Activated T-cell treated with anti-CD3 and anti-CD28 coated beads for 48 hours (primary cell): Measurements from ENCODE around the gene NEDD1.

ENCODE experiments used
- DNase-seq: peaks from one replicate; pipeline ENCODE4 v3.0.0-alpha.2; 2020; ENCODE audit warnings: low read depth

Gene NEDD1

DNA sequence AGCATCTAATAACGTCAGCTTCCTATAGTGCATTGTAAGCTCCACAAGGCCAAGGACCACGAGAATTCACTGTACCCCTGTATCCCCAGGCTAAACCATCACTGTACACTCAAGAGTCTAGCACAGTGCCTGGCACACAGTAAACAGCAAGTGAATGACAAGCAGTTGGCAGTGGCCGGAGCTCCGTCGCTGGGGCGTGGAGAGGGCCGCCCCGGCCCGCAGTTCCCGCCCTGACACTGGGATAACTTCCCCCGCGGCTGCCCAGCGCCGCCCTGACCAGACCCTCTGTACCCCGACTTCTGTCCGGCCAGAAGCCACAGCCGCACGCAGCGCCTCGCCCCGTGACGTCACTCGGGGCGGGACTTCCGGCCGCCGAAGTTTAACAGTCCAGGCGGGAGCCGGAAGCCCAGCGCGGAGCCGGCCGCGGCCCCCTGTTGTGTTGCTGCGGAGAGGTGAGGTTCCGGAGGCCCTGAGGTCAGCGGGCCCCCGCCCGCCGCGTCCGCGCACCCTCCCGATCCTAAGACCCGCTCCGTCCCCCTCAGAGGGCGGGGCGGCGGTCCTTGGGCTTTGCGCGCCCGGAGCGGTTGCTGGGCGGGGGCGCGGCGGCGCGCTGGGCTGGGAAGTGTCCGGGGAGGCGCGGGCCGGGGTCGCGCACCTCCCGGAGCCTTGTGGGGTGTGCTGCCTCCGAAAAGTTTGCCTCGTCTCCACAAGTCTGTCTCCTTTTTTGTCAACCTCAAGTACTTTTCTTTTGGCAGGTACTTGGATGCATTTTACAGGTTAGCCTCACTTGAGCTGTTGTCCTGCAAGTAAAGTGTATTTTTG lies at the start of gene NEDD1:
Gene NEDD1 (plus strand): TSS at position 409 of the 822 bp plus-strand sequence. CDS start 2,503 bp downstream, outside the sequence.
- DNase-seq: peak; percentile 81

- no peak for DNase-seq
Observed at GRCh38 chr12:96858162-96858561, 48.9 kb upstream of the NEDD1 start.

- no peak for DNase-seq
Observed at GRCh38 chr12:96861656-96862055, 45.4 kb upstream of the NEDD1 start.

- no peak for DNase-seq
Observed at GRCh38 chr12:96862326-96862725, 44.7 kb upstream of the NEDD1 start.

DNA sequence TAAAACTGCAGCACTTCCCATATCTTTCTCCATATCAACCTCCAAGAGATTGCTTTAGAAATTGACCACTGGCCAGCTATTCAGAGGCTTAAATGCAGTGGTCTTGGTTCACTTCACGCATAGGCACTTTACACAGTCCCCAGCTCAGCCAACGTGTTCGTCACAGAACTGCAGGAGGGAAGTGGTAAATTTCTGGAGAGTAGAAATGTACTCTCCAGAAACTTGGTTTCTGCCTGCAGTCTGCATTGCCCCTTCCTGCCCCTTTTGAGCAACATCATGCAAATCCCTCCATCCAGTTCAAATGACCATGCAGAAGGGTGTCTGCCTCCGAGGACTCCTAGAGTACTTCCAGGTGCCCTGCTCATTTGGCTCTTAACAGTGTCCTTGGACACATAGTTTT lies 42.7 kb upstream of the NEDD1 start:
- DNase-seq: no peak

GRCh38 chr12:96866801-96867590 lies 40.1 kb upstream of the NEDD1 start:
- DNase-seq: no peak

DNA sequence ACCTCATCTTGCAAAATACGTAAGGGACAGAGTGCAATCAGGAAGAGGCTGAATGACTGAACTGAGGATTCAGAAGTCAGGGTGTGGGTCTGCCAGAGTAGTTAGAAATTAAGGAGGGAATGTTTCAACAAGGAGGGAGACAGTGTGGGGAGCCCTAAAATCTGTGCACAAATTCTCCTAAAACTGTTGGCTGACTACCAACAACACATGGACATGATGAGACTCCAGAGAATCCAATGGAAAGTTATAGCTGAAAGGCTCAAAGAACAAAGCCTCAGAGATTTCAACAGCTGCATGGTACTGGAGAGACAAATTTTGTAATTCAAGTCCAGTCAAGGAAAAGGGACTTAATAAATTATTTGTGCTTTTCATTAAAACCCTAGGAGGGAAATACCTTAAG lies 36.1 kb upstream of the NEDD1 start:
- DNase-seq: no peak

DNA sequence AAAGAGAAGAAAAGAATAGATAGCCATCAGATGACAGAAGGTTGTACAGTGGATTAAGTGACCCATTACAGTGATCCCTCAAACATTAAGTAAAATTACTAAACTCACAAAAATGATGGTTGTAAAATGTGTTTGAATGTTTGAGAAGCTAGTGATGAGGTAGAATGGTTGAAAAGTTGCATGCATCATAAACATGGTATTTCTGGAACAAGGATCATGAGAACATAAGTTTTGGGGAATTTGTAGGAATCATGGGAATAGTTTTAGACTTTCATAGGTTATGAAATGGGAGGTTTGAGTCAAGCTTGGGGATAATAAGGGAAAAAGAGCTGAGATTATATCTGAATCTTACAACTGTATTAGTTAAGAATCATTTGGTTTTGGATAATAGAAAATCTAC lies 34.1 kb upstream of the NEDD1 start:
- no peak for DNase-seq

GRCh38 chr12:96874211-96874610 lies 32.8 kb upstream of the NEDD1 start:
- DNase-seq: no peak

GRCh38 chr12:96876966-96877365 lies 30.1 kb upstream of the NEDD1 start:
- DNase-seq: no peak

DNA sequence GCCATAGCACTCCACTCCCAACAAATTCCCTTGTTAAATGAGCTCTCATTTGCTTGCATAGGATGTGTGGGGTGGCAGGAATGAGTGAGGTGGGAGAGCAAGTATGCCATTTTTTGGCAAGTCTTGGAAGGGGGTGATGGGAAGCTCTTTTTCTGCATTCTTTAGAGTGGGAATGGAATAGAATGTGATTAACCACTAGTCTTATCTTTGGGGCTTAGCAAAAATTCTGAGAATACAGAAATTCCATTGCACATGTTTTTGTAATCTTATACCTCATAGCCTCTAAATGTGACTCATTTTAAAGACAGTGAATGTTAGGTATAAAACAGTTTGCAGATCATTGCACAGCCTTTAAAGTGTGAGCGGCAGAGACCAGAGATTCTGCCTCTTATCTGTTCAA lies 28.4 kb upstream of the NEDD1 start:
- DNase-seq: no peak

DNA sequence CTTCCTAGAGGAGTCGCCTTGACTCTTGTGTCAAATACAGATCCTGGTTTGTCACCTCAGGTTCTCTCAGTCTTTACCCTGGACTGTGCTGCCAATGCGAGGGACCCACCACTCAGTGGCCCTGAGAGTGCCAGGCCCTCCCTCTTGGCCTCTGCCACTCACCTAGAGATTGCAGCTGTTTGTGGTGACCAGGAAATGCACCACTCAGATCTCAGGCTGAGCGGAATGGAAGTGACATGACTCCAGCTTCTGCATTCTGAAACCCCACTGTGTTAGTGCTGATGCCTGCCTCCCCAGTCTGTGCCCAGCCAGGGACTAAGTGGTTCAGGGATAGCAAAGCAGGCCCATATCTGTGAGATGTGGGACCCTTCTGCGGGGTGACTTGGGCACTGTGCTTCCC lies 27.8 kb upstream of the NEDD1 start:
- DNase-seq: no peak

DNA sequence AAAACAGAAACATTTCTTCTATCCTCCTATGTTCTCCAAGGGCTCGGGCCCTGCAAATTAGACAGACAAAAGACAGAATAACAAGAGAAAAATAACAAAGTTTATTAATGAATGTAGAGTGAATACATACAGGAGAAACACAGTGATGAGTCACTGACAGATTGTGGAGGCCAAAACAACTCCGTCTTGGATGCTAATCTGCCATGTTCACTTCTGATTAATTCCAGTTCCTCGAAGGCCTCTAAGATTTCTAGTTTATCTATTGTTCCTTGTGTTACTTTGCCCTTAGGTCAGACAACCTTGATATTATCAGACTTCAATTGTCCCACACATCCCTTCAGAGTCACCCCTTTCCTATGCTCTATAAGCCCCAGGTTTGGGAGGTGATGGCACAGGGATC lies 26.8 kb upstream of the NEDD1 start:
- no peak for DNase-seq

DNA sequence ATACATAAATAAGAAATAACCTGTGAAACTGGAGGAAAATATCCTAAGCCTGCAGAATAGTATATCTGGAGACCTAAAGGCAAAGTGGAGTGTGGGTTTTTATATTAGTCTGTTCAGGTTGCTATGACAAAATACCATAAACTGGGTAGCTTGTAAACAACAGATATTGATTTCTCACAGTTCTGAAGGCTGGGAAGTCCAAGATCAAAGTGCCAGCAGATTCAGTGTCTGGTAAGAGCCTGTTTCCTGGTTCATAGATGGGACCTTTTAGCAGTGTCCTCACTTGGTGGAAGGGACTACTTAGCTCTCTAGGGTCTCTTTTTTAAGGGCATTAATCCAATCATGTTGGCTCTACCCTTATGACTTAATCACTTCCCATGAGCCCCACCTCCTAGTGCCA lies 25.4 kb upstream of the NEDD1 start:
- DNase-seq: no peak

- no peak for DNase-seq
Observed at GRCh38 chr12:96882862-96883261, 24.2 kb upstream of the NEDD1 start.

- no peak for DNase-seq
Observed at GRCh38 chr12:96883571-96883970, 23.5 kb upstream of the NEDD1 start.

DNA sequence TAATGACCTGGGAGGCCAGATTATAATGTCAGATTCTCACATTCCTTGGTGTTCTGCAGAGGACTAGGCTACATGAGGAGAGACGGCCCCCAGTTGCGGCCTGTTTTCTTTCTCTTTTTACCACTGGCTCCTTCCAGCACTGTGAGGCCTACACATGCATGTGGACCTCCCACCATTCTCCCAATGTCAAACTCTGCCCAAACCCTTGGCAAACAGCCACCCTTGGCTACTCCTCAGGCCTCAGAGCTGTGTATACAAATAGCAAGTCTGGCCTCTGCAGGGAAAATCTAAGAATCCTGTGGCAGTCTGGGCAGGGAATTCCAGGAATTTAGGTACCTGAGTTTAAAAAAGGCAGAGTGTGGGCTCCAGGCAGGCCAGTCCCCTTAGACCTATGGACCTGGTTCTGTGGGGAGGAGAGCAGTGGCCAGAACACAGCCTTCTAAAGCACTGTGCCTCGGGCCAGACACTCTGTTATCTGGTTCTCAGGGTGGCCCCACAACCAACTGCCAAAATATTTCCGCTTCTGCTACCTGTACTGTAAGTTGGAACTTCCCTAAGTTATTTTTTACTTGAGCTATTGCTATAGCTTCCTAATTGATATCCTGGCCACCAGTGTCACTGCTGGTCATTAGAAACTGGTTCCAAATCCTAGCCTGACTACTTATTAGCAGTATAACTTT lies 19.9 kb upstream of the NEDD1 start:
- DNase-seq: no peak

DNA sequence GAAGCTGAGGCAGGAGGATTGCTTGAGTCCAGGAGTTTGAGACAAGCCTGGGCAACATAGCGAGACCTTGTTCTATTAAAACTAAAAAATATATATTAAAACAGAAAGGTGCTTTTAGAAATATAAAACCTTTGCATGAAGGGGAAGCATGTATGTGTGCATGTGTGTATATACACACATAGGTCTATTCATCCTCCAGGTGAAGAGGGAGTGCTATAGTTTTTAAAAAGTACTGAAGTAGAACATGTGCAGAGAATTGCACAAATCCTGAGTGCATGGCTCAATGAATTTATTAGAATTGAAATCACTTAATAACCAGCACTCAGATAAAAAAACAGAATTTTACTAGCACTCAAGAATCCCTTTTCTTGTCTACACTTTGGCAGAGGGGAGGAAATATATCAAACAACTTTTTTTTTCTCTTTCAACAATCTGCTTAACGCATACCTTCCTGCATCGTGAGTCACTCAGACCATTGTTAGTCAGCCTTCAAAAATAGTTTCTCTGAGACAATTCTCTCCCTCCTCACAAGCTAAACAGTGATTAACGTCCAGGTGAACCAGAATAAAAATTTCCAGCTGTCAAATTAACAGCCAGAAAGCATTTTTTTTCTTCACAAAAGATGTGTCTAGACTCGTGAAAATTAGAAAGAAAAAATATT lies 17.7 kb upstream of the NEDD1 start:
- DNase-seq: no peak

- no peak for DNase-seq
Observed at GRCh38 chr12:96890331-96890730, 16.7 kb upstream of the NEDD1 start.

- no peak for DNase-seq
Observed at GRCh38 chr12:96892104-96892503, 15.0 kb upstream of the NEDD1 start.

DNA sequence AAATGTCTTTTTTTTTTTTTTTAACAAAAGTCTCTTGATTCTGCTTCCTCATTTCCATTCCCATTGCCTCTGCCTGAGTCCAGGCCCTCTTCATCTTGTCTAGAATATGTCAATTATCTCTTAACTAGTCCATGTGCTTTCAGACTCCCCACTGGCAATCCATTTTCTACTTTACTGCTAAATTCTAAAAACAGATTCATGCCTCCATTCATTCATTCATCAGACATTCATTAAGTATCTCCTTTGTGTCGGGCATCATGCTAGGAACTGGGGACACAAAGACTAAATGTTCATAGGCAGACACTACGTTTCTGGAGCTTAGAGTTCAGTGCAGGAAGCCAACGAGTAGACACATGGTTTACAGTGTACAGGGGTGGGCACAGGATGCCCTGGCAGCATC lies 9.6 kb upstream of the NEDD1 start:
- no peak for DNase-seq

- no peak for DNase-seq
Observed at GRCh38 chr12:96901175-96901574, 5.9 kb upstream of the NEDD1 start.
